ENCODE results near the gene RIOK1. TPM values are rescaled to one million over a fixed set of nuclear protein-coding genes. Genes with fewer than 3 reads are reported as not detected.
"Not testable (repeated sequence)": the region's sequence is repeated elsewhere in the genome, so short reads cannot be mapped to it uniquely, and the experiment has no call there.

RIOK1 gene
- total and polyA plus RNA-seq, 7 experiments from 2014 or later: 17.2 to 39.9 (median 26.4) TPM

- H3K36me3 Mint-ChIP-seq; H3K36me3 ChIP-seq (ENCODE audit: control insufficient read depth in 2 of 3, insufficient read depth in 3 of 3, low read length in 3 of 3); ATAC-seq; H3K4me3 Mint-ChIP-seq; H3K9me3 Mint-ChIP-seq; H3K4me1 Mint-ChIP-seq; DNase-seq; intact Hi-C loops (cut with micrococcal nuclease); CTCF ChIA-PET; H3K4me1 ChIP-seq (ENCODE audit: control insufficient read depth in 2 of 2, insufficient read depth in 2 of 2, low read length in 2 of 2); H3K27me3 ChIP-seq (ENCODE audit: control insufficient read depth in 2 of 2, insufficient read depth in 2 of 2, low read length in 2 of 2); H3K9me3 ChIP-seq (ENCODE audit: control insufficient read depth in 2 of 3, low read length in 3 of 3); H3K27ac ChIP-seq (ENCODE audit: low read depth, low read length); H3K27ac Mint-ChIP-seq; H3K4me3 ChIP-seq (ENCODE audit: low read length); POLR2A ChIA-PET: not testable (repeated sequence)
- H3K27me3 Mint-ChIP-seq: peaks cover 13 to 44% (median 33%) of the 10 kb centered on the region in 5 donors
Observed at GRCh38 chr6:7347551-7347997, 42.0 kb upstream of the RIOK1 start.

GRCh38 chr6:7350591-7350990, 39.0 kb upstream of the RIOK1 start:
- H3K36me3 Mint-ChIP-seq; POLR2A ChIA-PET; H3K4me1 Mint-ChIP-seq; H3K27ac Mint-ChIP-seq; H3K27me3 ChIP-seq (ENCODE audit: control insufficient read depth in 2 of 2, insufficient read depth in 2 of 2, low read length in 2 of 2); H3K4me3 ChIP-seq (ENCODE audit: low read length); ATAC-seq; H3K9me3 Mint-ChIP-seq; H3K4me3 Mint-ChIP-seq; DNase-seq; H3K4me1 ChIP-seq (ENCODE audit: control insufficient read depth in 2 of 2, insufficient read depth in 2 of 2, low read length in 2 of 2); CTCF ChIA-PET; H3K27ac ChIP-seq (ENCODE audit: low read depth, low read length); H3K36me3 ChIP-seq (ENCODE audit: control insufficient read depth in 2 of 3, insufficient read depth in 3 of 3, low read length in 3 of 3); H3K9me3 ChIP-seq (ENCODE audit: control insufficient read depth in 2 of 3, low read length in 3 of 3); intact Hi-C loops (cut with micrococcal nuclease): not testable (repeated sequence)
- H3K27me3 Mint-ChIP-seq: peaks cover 6 to 61% (median 26%) of the 10 kb centered on the region in 5 donors

- POLR2A ChIA-PET; H3K9me3 ChIP-seq (ENCODE audit: control insufficient read depth in 2 of 3, low read length in 3 of 3); H3K4me3 Mint-ChIP-seq; H3K9me3 Mint-ChIP-seq; H3K27ac ChIP-seq (ENCODE audit: low read depth, low read length); H3K36me3 Mint-ChIP-seq; intact Hi-C loops (cut with micrococcal nuclease); ATAC-seq; DNase-seq; H3K4me1 ChIP-seq (ENCODE audit: control insufficient read depth in 2 of 2, insufficient read depth in 2 of 2, low read length in 2 of 2); H3K4me3 ChIP-seq (ENCODE audit: low read length); H3K27ac Mint-ChIP-seq; H3K27me3 ChIP-seq (ENCODE audit: control insufficient read depth in 2 of 2, insufficient read depth in 2 of 2, low read length in 2 of 2); H3K4me1 Mint-ChIP-seq; H3K36me3 ChIP-seq (ENCODE audit: control insufficient read depth in 2 of 3, insufficient read depth in 3 of 3, low read length in 3 of 3): not testable (repeated sequence)
- CTCF ChIA-PET: interaction anchor here (0.6 to 0.7 kb wide), 2 partner anchors 11 to 37 kb away, joined by 3 read pairs; no protein-coding TSS in a partner anchor
- H3K27me3 Mint-ChIP-seq: peaks cover 6 to 66% (median 26%) of the 10 kb centered on the region in 5 donors
Observed at GRCh38 chr6:7351916-7352315, 37.7 kb upstream of the RIOK1 start.

GRCh38 chr6:7367408-7367807, 22.2 kb upstream of the RIOK1 start:
- no peak for ATAC-seq
- H3K27me3 Mint-ChIP-seq: peaks cover 0 to 24% (median 5%) of the 10 kb centered on the region in 5 donors
- intact Hi-C loops (cut with micrococcal nuclease): no loop called here

GRCh38 chr6:7373739-7374138, 15.9 kb upstream of the RIOK1 start:
- intact Hi-C loops (cut with micrococcal nuclease): no loop called here
- H3K4me3 Mint-ChIP-seq: no peak overlapping the region
- Histone ChIP-seq H3K27ac (ENCODE audit: low read depth, low read length) (no peak overlapping the region), H3K4me1 (ENCODE audit: control insufficient read depth in 2 of 2, insufficient read depth in 2 of 2, low read length in 2 of 2) (no peaks in the 10 kb centered on the region), H3K9me3 (ENCODE audit: control insufficient read depth in 2 of 3, low read length in 3 of 3) (no peaks in the 10 kb centered on the region), H3K4me3 (ENCODE audit: low read length) (no peak overlapping the region), H3K27me3 (ENCODE audit: control insufficient read depth in 2 of 2, insufficient read depth in 2 of 2, low read length in 2 of 2) (no peaks in the 10 kb centered on the region), H3K36me3 (ENCODE audit: control insufficient read depth in 2 of 3, insufficient read depth in 3 of 3, low read length in 3 of 3) (no peaks in the 10 kb centered on the region)
- CTCF ChIA-PET: interaction anchor here (0.8 kb wide), 1 partner anchor 13 kb away, joined by 3 read pairs; no protein-coding TSS in a partner anchor
- no peak for ATAC-seq
- H3K9me3 Mint-ChIP-seq: no peaks in the 10 kb centered on the region
- H3K36me3 Mint-ChIP-seq: no peaks in the 10 kb centered on the region
- no peak overlapping the region for H3K27ac Mint-ChIP-seq
- POLR2A ChIA-PET: no interaction called here
- H3K27me3 Mint-ChIP-seq: peaks cover 4 to 32% (median 5%) of the 10 kb centered on the region in 5 donors
- no peak for DNase-seq
- peaks cover 4 to 10% (median 6%) of the 10 kb centered on the region in 7 donors for H3K4me1 Mint-ChIP-seq

More at GRCh38 chr6:7367408-7367807, 22.2 kb upstream of the RIOK1 start:
- no peak for DNase-seq
- Histone ChIP-seq H3K9me3 (ENCODE audit: control insufficient read depth in 2 of 3, low read length in 3 of 3) (no peaks in the 10 kb centered on the region), H3K27me3 (ENCODE audit: control insufficient read depth in 2 of 2, insufficient read depth in 2 of 2, low read length in 2 of 2) (no peaks in the 10 kb centered on the region), H3K4me1 (ENCODE audit: control insufficient read depth in 2 of 2, insufficient read depth in 2 of 2, low read length in 2 of 2) (no peaks in the 10 kb centered on the region), H3K36me3 (ENCODE audit: control insufficient read depth in 2 of 3, insufficient read depth in 3 of 3, low read length in 3 of 3) (no peaks in the 10 kb centered on the region), H3K4me3 (ENCODE audit: low read length) (no peak overlapping the region), H3K27ac (ENCODE audit: low read depth, low read length) (no peak overlapping the region)
- H3K4me3 Mint-ChIP-seq: no peak overlapping the region
- CTCF ChIA-PET: no interaction called here
- POLR2A ChIA-PET: no interaction called here
- no peaks in the 10 kb centered on the region for H3K36me3 Mint-ChIP-seq
- no peaks in the 10 kb centered on the region for H3K4me1 Mint-ChIP-seq
- no peaks in the 10 kb centered on the region for H3K9me3 Mint-ChIP-seq
- no peak overlapping the region for H3K27ac Mint-ChIP-seq

GRCh38 chr6:7377961-7378360, 11.6 kb upstream of the RIOK1 start:
- ATAC-seq (no peak), DNase-seq (no peak)
- Mint-ChIP-seq H3K4me3 (no peak overlapping the region), H3K36me3 (no peaks in the 10 kb centered on the region), H3K4me1 (peaks cover 4 to 10% (median 6%) of the 10 kb centered on the region in 7 donors), H3K27ac (no peak overlapping the region), H3K27me3 (peaks cover 4 to 27% (median 9%) of the 10 kb centered on the region in 5 donors), H3K9me3 (no peaks in the 10 kb centered on the region)
- Histone ChIP-seq H3K4me1 (ENCODE audit: control insufficient read depth in 2 of 2, insufficient read depth in 2 of 2, low read length in 2 of 2) (no peaks in the 10 kb centered on the region), H3K9me3 (ENCODE audit: control insufficient read depth in 2 of 3, low read length in 3 of 3) (no peaks in the 10 kb centered on the region), H3K36me3 (ENCODE audit: control insufficient read depth in 2 of 3, insufficient read depth in 3 of 3, low read length in 3 of 3) (no peaks in the 10 kb centered on the region), H3K27ac (ENCODE audit: low read depth, low read length) (no peak overlapping the region), H3K27me3 (ENCODE audit: control insufficient read depth in 2 of 2, insufficient read depth in 2 of 2, low read length in 2 of 2) (no peaks in the 10 kb centered on the region), H3K4me3 (ENCODE audit: low read length) (no peak overlapping the region)
- ChIA-PET POLR2A (interaction anchor here (0.7 to 0.8 kb wide), 2 partner anchors 12 to 627 kb away, joined by 3 to 4 read pairs; partner anchors contain the start of genes CAGE1 and RIOK1), CTCF (no interaction called here)
- intact Hi-C loops (cut with micrococcal nuclease): no loop called here

- Histone ChIP-seq H3K4me1 (ENCODE audit: control insufficient read depth in 2 of 2, insufficient read depth in 2 of 2, low read length in 2 of 2) (no peaks in the 10 kb centered on the region), H3K27me3 (ENCODE audit: control insufficient read depth in 2 of 2, insufficient read depth in 2 of 2, low read length in 2 of 2) (no peaks in the 10 kb centered on the region), H3K4me3 (ENCODE audit: low read length) (no peak overlapping the region), H3K36me3 (ENCODE audit: control insufficient read depth in 2 of 3, insufficient read depth in 3 of 3, low read length in 3 of 3) (no peaks in the 10 kb centered on the region), H3K9me3 (ENCODE audit: control insufficient read depth in 2 of 3, low read length in 3 of 3) (no peaks in the 10 kb centered on the region), H3K27ac (ENCODE audit: low read depth, low read length) (no peak overlapping the region)
- H3K36me3 Mint-ChIP-seq: no peaks in the 10 kb centered on the region
- ChIA-PET CTCF (no interaction called here), POLR2A (no interaction called here)
- no peak overlapping the region for H3K27ac Mint-ChIP-seq
- H3K4me3 Mint-ChIP-seq: no peak overlapping the region
- peaks cover 4 to 19% (median 9%) of the 10 kb centered on the region in 5 donors for H3K27me3 Mint-ChIP-seq
- no peaks in the 10 kb centered on the region for H3K9me3 Mint-ChIP-seq
- ATAC-seq (no peak), DNase-seq (no peak)
- intact Hi-C loops (cut with micrococcal nuclease): no loop called here
- peaks cover 2 to 4% (median 4%) of the 10 kb centered on the region in 7 donors for H3K4me1 Mint-ChIP-seq
Observed at GRCh38 chr6:7378740-7379139, 10.9 kb upstream of the RIOK1 start.

Data from naive thymus-derived CD4-positive, alpha-beta T cell (primary cell).